Naive B cell (primary cell): ENCODE results near the gene UHMK1. TPM values are rescaled to one million over a fixed set of nuclear protein-coding genes. Genes with fewer than 3 reads are reported as not detected.
A peak's percentile ranks its signal among the peaks of the same experiment; 100 is the strongest.

Experiments
- ATAC-seq, 2 donors: fragments of 150-1000 bp; cut with Tn5 transposase; 2 replicates each; pipeline ENCODE4 v1.10.0; 2021; ENCODE audit warnings: low read depth in 2 of 2, mild to moderate bottlenecking in 2 of 2, moderate library complexity in 2 of 2
- DNase-seq: peaks from one replicate; pipeline ENCODE4 v3.0.0; 2022
- H3K27ac Mint-ChIP-seq, 6 donors: one replicate each; pipeline ENCODE4 v1.8.0; 2020 to 2022; ENCODE audit warnings: mild to moderate bottlenecking in 6 of 6, mixed read lengths in 6 of 6, moderate library complexity in 5 of 6, inconsistent platforms in 2 of 6
- H3K27me3 Mint-ChIP-seq, 3 donors: one replicate each; pipeline ENCODE4 v1.8.0; 2021 to 2022; ENCODE audit warnings: mixed read lengths in 3 of 3, mild to moderate bottlenecking in 1 of 3
- H3K36me3 Mint-ChIP-seq, 2 donors: one replicate each; pipeline ENCODE4 v1.8.0; 2020 to 2022; ENCODE audit warnings: mixed read lengths in 2 of 2, inconsistent platforms in 1 of 2, mild to moderate bottlenecking in 1 of 2
- H3K4me1 Mint-ChIP-seq, 3 donors: one replicate each; pipeline ENCODE4 v1.8.0; 2020 to 2022; ENCODE audit warnings: mixed read lengths in 3 of 3, inconsistent platforms in 1 of 3, mild to moderate bottlenecking in 1 of 3, moderate library complexity in 1 of 3
- H3K4me3 Mint-ChIP-seq, 8 donors: one replicate each; pipeline ENCODE4 v1.8.0; 2020 to 2022; ENCODE audit warnings: mild to moderate bottlenecking in 8 of 8, mixed read lengths in 8 of 8, moderate library complexity in 8 of 8, inconsistent platforms in 2 of 8
- H3K9me3 Mint-ChIP-seq, 7 donors: one replicate each; pipeline ENCODE4 v1.8.0; 2020 to 2022; ENCODE audit warnings: mixed read lengths in 7 of 7, mild to moderate bottlenecking in 5 of 7, inconsistent platforms in 2 of 7, moderate library complexity in 1 of 7
- polyA plus RNA-seq, 6 donors: library from polyadenylated mRNA; unstranded; fragments of 300-500 nt; fragmentation: Illumina TruSeq; gene quantifications; one replicate each; pipeline ENCODE4 v1.2.3, GENCODE V29; 2021; ENCODE audit warnings: low read depth in 6 of 6

The UHMK1 gene
- polyA plus RNA-seq, 6 donors from 2014 or later = 40.6 to 83.4 (median 59.6) TPM

DNA sequence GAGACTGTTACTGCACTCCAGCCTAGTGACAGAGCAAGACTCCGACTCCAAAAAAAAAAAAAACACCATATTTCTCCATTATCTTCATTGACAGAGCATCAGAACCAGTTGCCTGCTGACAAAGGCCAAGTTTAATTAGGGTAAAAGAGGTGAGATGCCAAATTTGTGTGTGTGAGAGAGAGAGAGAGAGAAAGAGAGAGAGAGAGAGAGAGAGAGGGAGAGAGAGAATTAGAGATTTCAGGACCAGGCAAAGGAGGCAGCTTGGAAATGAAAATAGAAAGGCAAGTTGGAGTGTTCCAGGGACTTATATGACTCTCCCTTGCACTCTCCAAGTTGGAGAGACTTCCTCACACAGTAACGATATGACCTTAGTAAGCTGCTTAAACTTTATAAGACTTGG lies 39.6 kb downstream of the UHMK1 start:
- no peaks in the 10 kb centered on the region for H3K27me3 Mint-ChIP-seq
- H3K36me3 Mint-ChIP-seq = no peaks in the 10 kb centered on the region
- DNase-seq (no peak), ATAC-seq (no peak)
- H3K27ac Mint-ChIP-seq = peak overlapping the region in 1 of 6 donors; percentile 41
- H3K9me3 Mint-ChIP-seq = no peaks in the 10 kb centered on the region
- no peaks in the 10 kb centered on the region for H3K4me1 Mint-ChIP-seq
- H3K4me3 Mint-ChIP-seq = no peak overlapping the region

DNA sequence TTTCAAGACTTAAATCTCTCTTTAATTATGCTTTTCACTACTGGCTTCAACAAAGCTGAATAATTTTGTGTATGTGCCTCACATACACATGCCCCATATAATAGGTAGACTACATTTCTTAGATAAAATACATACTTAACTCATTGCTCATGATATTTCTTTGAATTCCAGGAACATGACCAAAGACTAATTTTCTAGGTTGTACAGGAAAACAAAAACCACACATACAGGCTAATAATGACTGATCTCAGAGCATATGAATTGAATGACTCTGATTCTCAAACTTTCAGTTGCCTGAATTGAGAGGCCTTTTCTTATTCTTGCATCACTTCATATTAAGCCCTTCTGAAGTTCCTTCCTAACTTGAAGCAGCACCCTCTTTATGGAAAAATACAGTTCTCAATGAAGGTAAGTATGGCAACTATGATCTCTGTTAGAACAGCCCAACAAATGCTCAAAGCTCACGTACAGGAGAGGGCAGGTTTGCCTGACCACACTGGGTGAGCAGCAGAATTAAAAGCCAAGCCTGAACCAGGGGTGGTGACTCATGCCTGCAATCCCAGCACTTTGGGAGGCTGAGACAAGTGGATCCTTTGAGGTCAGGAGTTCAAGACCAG lies 41.3 kb downstream of the UHMK1 start:
- Mint-ChIP-seq H3K4me3 (no peak overlapping the region), H3K36me3 (peaks cover 0 to 6% of the 10 kb centered on the region in 2 donors), H3K9me3 (peaks cover 0 to 11% (median 5%) of the 10 kb centered on the region in 7 donors), H3K27ac (no peak overlapping the region), H3K4me1 (no peaks in the 10 kb centered on the region), H3K27me3 (no peaks in the 10 kb centered on the region)
- ATAC-seq = no peak
- DNase-seq = no peak

DNA sequence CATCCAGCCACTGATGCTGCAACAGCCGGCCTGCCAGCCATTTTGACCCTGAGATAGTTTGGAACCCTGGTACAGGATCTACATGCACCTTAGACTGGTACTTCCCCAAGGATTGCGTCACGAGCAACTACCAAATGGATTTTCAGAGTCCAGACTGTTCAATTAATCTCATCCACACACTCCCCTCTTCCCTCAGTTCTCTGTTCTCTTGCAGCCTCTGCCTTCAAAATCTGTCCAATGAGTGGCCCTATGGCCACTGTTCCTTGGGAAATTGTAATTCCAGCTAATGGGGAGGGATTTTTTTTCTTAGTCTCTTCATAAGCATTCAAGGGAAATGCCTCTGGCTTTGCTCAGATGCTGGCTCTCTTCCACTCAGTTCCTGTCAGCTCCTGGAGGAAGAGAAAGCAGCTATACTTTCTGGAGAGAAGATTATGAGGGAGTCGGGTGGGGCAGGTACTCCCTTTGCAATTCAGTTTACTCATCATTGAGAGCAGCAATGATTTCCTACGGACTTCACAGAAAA lies 44.1 kb downstream of the UHMK1 start:
- Mint-ChIP-seq H3K4me3 (no peak overlapping the region), H3K9me3 (peaks cover 0 to 11% (median 5%) of the 10 kb centered on the region in 7 donors), H3K36me3 (peaks cover 0 to 6% of the 10 kb centered on the region in 2 donors), H3K27me3 (no peaks in the 10 kb centered on the region), H3K27ac (peak overlapping the region in 1 of 6 donors; percentile 9), H3K4me1 (no peaks in the 10 kb centered on the region)
- ATAC-seq (no peak), DNase-seq (no peak)

DNA sequence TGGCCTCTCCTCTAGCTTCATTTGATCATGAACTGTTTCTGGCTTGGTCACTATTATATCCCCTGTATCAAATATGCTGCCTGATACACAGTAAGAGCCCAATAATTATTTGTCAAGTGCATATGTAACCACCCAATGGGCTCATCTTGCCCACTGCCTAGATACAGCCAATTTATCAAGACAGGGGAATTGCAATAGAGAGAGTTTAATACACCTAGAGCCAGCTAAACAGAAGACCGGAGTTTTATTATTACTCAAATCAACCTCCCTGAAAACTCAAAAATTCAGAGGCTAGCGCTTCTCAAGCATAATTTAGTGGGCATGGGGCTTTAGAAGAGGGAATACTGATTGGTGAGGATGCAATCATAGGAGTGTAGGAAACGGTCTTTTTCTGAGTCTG lies 45.6 kb downstream of the UHMK1 start:
- peaks cover 0 to 6% of the 10 kb centered on the region in 2 donors for H3K36me3 Mint-ChIP-seq
- H3K27me3 Mint-ChIP-seq = no peaks in the 10 kb centered on the region
- H3K4me1 Mint-ChIP-seq = no peaks in the 10 kb centered on the region
- H3K4me3 Mint-ChIP-seq = no peak overlapping the region
- DNase-seq = no peak
- ATAC-seq = no peak
- H3K27ac Mint-ChIP-seq = peak overlapping the region in 1 of 6 donors; percentile 49
- H3K9me3 Mint-ChIP-seq = peaks cover 0 to 11% (median 5%) of the 10 kb centered on the region in 7 donors

DNA sequence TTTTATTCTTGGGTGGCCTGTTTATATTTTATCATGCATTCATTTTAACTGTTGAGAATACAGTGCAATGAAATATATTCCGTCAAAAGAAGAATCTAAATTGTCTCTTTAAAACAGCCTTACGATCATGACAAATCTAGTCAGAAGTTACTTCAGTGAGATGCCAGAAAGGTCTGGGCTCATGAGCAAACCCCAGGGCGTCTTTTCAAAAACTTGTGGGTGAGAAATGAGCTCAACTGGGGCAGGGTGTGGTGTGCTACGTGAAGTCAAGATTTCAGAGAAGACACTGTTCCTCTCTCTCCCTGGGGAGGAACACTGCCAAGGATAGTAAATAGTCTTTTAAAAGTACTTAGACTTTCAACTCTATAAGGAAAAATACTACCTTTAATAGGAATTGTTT lies 50.6 kb downstream of the UHMK1 start:
- Mint-ChIP-seq H3K27ac (no peak overlapping the region), H3K36me3 (peaks cover 0 to 5% of the 10 kb centered on the region in 2 donors), H3K9me3 (peaks cover 0 to 5% (median 4%) of the 10 kb centered on the region in 7 donors), H3K27me3 (no peaks in the 10 kb centered on the region), H3K4me1 (no peaks in the 10 kb centered on the region), H3K4me3 (no peak overlapping the region)
- ATAC-seq = no peak
- DNase-seq = no peak

DNA sequence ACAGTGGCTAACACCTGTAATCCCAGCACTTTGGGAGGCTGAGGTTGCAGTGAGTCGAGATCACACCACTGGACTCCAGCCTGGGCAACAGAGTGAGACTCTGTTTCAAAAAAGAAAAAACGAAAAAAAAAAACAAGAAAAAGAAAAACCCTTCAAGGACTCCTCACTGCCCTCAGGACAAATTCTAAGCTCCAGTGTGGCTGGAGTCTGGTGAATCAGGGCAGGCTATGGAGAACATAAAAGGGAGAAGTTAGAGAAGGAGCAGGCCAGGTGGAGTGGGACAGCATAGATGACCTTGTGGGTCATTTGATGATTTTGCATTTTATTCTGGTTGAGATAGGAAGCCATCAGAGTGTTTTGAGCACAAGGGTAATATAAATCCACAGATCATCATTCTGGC lies 51.4 kb downstream of the UHMK1 start:
- DNase-seq (no peak), ATAC-seq (no peak)

DNA sequence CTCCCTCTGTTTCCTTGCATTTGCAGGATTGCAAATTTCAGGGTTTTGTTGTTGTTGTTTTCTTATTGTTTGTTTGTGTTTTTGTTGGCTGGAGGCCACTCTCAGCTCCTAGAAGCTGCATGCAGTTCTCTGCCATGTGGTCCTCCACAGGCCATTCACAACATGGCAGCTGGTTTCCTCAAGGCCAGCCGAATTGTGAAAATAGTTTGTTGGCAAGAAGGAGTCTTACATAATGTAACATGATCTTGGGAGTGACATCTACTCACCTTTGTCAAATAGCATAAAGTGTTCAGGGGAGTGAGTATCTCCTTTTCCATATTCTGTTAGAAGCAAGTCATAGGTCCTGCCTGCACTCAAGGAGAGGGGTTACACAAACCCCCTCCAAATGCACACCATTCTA lies 53.3 kb downstream of the UHMK1 start:
- Mint-ChIP-seq H3K4me1 (no peaks in the 10 kb centered on the region), H3K4me3 (no peak overlapping the region), H3K27ac (peak overlapping the region in 1 of 6 donors; percentile 32), H3K36me3 (no peaks in the 10 kb centered on the region), H3K9me3 (no peaks in the 10 kb centered on the region), H3K27me3 (no peaks in the 10 kb centered on the region)
- DNase-seq = no peak
- no peak for ATAC-seq

More for the DNA sequence above, 51.4 kb downstream of the UHMK1 start:
- no peak overlapping the region for H3K4me3 Mint-ChIP-seq
- H3K27me3 Mint-ChIP-seq = no peaks in the 10 kb centered on the region
- H3K36me3 Mint-ChIP-seq = no peaks in the 10 kb centered on the region
- H3K9me3 Mint-ChIP-seq = no peaks in the 10 kb centered on the region
- H3K4me1 Mint-ChIP-seq = no peaks in the 10 kb centered on the region
- no peak overlapping the region for H3K27ac Mint-ChIP-seq

DNA sequence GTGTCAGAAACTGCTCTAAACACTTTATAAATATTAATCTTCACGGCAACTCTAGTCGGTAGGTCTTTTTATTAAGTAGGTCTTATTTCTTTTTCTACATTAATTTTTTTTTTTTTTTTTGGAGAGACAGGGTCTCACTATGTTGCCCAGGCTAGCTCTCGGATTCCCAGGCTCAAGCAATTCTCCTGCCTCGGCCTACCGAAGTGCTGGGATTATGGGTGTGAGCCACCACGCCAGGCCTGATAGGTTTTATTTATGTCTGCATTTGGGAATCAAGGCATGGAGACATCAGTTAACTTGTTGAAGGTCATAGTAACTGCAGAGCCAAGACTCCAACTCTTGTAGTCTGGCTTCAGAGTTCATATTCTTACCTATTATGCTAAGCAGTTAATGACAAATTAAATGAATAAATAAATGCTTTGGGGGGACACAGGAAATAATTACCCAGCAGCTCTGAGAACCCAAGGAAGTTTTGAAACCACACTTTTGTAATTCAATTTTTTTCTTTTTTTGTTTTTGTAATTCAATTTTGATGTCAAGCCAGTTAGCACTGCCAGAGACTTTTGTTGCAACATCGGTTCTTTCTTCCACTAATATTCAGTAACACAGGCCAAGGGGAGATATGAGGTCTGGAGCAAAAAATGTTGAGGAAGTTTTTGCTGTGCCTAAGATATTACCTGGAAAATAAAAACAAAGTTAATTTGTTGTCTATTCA lies 54.5 kb downstream of the UHMK1 start:
- Mint-ChIP-seq H3K9me3 (no peaks in the 10 kb centered on the region), H3K36me3 (no peaks in the 10 kb centered on the region), H3K4me1 (no peaks in the 10 kb centered on the region), H3K4me3 (no peak overlapping the region), H3K27me3 (peaks cover 0 to 11% (median 0%) of the 10 kb centered on the region in 3 donors), H3K27ac (no peak overlapping the region)
- no peak for DNase-seq
- no peak for ATAC-seq

DNA sequence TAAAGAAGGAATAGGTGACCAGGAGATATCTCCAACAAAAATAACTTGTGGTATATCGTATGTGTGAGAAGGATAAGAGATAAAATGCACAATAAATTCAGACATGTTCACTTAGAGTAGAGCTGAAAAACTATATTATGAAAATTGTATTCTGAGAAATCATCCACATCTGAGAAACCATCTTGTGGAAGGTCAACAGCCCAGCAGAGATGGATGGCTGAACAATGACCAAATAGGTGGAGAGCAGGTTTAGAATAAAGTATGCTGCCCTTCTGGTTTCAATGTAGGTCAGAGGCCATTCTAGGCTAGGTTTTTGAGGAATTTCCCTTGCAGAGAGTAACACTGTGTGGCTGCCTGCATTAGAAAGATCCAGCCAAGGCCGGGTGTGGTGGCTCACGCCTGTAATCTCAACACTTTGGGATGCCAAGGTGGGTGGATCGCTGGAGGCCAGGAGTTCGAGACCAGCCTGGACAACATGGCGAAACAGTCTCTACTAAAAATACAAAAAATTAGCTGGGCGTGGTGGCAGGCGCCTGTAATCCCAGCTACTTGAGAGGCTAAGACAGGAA lies 55.1 kb downstream of the UHMK1 start:
- Mint-ChIP-seq H3K27me3 (peaks cover 0 to 13% (median 0%) of the 10 kb centered on the region in 3 donors), H3K27ac (no peak overlapping the region), H3K36me3 (no peaks in the 10 kb centered on the region), H3K4me1 (no peaks in the 10 kb centered on the region), H3K9me3 (no peaks in the 10 kb centered on the region), H3K4me3 (no peak overlapping the region)
- DNase-seq (no peak), ATAC-seq (no peak)

DNA sequence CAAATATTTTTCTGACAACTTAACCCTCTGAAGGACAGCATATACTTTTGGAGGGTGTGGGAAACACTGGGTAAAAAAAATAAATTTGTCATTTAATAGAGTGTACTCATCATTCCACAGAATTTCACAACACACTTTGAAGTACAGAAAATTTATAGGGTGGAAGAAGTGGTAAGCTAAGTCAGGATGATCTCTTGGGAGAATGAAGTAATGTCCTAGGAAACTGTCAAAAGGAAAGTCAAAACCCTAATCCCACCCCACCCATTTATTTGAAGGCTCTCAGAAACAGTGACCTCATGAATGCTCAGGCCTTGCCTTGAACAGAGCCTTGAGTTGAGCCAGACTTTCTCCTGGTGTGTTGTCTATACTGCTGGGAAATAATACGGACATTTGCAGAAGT lies 56.6 kb downstream of the UHMK1 start:
- no peaks in the 10 kb centered on the region for H3K36me3 Mint-ChIP-seq
- H3K27ac Mint-ChIP-seq = no peak overlapping the region

DNA sequence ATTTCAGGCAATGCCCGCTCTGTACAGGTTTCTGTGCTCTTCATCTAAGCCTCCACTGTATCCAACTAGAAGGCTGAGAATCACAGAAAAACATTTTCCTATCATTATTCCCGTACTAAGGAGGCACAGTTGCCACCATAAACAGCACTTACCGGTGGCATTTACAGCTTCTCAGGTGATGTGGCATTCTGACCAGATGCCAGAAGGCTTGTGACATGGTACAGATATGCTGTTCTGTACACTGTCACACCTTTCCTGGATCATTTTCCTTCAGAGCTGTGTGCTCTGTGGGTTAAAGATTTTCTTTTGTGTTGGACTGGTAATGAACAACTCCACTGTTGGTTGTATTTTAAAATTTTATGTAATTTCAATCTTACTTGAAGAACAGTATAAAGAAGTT lies 59.9 kb downstream of the UHMK1 start:
- H3K27me3 Mint-ChIP-seq = peaks cover 0 to 13% (median 0%) of the 10 kb centered on the region in 3 donors

More for the DNA sequence above, 56.6 kb downstream of the UHMK1 start:
- H3K4me3 Mint-ChIP-seq = no peak overlapping the region
- no peaks in the 10 kb centered on the region for H3K9me3 Mint-ChIP-seq
- peaks cover 0 to 13% (median 0%) of the 10 kb centered on the region in 3 donors for H3K27me3 Mint-ChIP-seq
- DNase-seq (no peak), ATAC-seq (no peak)
- H3K4me1 Mint-ChIP-seq = no peaks in the 10 kb centered on the region

DNA sequence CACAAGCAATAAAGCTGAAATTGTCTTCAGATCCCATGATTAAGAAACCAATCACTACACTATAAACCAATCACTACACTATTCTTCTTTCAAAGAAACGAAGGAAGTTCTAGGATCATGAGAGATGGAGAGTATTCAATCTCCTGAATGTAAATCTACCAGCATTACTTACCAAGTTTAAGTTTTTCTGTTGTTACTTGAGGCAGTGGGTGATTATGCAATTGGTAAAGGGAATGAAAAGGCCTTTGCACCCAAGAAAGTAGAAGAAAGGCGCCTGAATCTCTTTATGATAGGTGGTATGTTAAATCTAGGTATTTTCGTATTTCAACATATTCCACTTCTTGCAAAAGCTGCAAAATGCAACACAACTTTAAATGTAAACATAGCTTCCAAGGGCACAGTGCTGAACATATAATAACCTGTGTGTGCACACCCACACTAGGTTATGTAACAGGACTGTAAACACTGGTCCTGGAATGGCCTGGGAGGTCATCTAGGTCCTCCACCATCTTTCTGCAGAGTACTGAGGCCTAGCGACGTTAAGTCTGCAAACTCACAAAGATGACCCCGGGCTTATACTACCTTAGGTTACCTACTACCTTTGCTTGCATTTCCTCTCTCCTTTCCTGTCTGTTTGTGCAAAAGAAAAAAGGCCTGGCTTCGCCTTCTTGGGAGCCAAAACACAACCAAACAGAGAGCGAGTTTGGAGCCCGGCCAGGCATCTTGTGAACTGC lies 62.9 kb downstream of the UHMK1 start:
- Mint-ChIP-seq H3K36me3 (no peaks in the 10 kb centered on the region), H3K9me3 (no peaks in the 10 kb centered on the region), H3K4me1 (peaks cover 13 to 22% (median 19%) of the 10 kb centered on the region in 3 donors), H3K27ac (peak overlapping the region; percentile 93 to 99 (median 96)), H3K27me3 (peaks cover 0 to 13% (median 0%) of the 10 kb centered on the region in 3 donors), H3K4me3 (peak overlapping the region; percentile 92 to 98 (median 96))
- DNase-seq (no peak), ATAC-seq (no peak)

More for the DNA sequence above, 59.9 kb downstream of the UHMK1 start:
- no peaks in the 10 kb centered on the region for H3K36me3 Mint-ChIP-seq
- DNase-seq (no peak), ATAC-seq (no peak)
- no peak overlapping the region for H3K27ac Mint-ChIP-seq
- no peak overlapping the region for H3K4me3 Mint-ChIP-seq
- H3K4me1 Mint-ChIP-seq = peaks cover 13 to 19% (median 19%) of the 10 kb centered on the region in 3 donors
- H3K9me3 Mint-ChIP-seq = no peaks in the 10 kb centered on the region

DNA sequence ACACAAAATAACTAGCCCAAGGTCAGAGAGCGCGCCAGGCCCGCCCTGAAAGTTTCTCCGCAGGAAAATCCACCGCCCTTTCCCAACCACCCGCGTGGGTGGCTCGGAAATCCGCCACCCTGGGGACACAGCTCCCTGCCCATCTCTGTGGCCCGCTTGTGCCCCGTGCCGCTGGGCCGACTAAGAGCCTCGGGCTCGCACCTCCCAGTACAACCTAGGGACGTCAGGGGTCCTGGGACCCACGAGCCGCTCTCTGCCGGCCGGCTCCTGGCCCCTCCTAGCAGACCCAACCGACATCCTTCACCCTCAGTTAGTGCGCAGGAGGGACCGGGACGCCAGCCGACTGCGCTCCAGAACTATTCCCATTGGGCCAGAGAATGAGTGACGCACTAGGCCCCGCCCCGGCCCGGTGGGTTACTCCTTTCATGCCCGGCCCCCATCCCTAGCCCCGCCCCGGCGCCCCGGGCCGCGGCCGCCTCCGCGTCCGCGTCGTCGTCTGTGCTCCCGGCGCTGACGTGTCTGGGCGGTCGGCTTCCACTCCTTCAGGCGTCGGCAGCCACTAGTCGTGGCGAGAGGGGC lies 63.5 kb downstream of the UHMK1 start:
- ATAC-seq = peak; percentile 90 to 91
- peak; percentile 98 for DNase-seq
- Mint-ChIP-seq H3K36me3 (no peaks in the 10 kb centered on the region), H3K4me3 (peak overlapping the region; percentile 92 to 98 (median 96)), H3K9me3 (no peaks in the 10 kb centered on the region), H3K4me1 (peaks cover 13 to 22% (median 19%) of the 10 kb centered on the region in 3 donors), H3K27ac (peak overlapping the region; percentile 93 to 99 (median 96)), H3K27me3 (peaks cover 0 to 13% (median 0%) of the 10 kb centered on the region in 3 donors)
